Neural crest cell (in vitro differentiated cells): Measurements from ENCODE around the gene BST1. TPM values are rescaled to one million over a fixed set of nuclear protein-coding genes. Genes with fewer than 3 reads are reported as not detected.

ENCODE experiments used
- DNase-seq: peaks from one replicate; pipeline ENCODE4 v3.0.0; 2021; ENCODE audit warnings: low read depth, mixed read lengths, low spot score
- H3K27ac Mint-ChIP-seq: one replicate; pipeline ENCODE4 v1.8.0; 2021; ENCODE audit warnings: mild to moderate bottlenecking, mixed read lengths; ENCODE audit not compliant: unreplicated experiment
- H3K27me3 Mint-ChIP-seq: 2 replicates; pipeline ENCODE4 v1.8.0; 2021; ENCODE audit warnings: low read depth, mild to moderate bottlenecking, mixed read lengths
- H3K36me3 Mint-ChIP-seq: 2 replicates; pipeline ENCODE4 v1.8.0; 2021; ENCODE audit warnings: low read depth, mild to moderate bottlenecking, mixed read lengths
- H3K4me1 Mint-ChIP-seq: 2 replicates; pipeline ENCODE4 v1.8.0; 2021; ENCODE audit warnings: mixed read lengths
- H3K4me3 Mint-ChIP-seq: one replicate; pipeline ENCODE4 v1.8.0; 2021; ENCODE audit warnings: mild to moderate bottlenecking, mixed read lengths
- H3K9me3 Mint-ChIP-seq: 2 replicates; pipeline ENCODE4 v1.8.0; 2021; ENCODE audit warnings: mixed read lengths
- total RNA-seq: library from RNA; stranded (reverse); gene quantifications from 2 replicates; pipeline ENCODE4 v1.2.1, GENCODE V29; 2021
- TF ChIP-seq, protein P1 (sequence below): fragments of 200-600 bp; sonication (generic); conservative IDR thresholded peaks from 2 replicates; pipeline ENCODE4 v1.5.0; 2021; ENCODE audit warnings: antibody characterized with exemption, mild to moderate bottlenecking

Gene BST1
- total RNA-seq, 1 donor from 2014 or later, result 0.75 TPM

- no peak for DNase-seq
- Mint-ChIP-seq H3K4me1 (peaks cover 34% of the 10 kb centered on the region), H3K27me3 (no peaks in the 10 kb centered on the region), H3K9me3 (no peaks in the 10 kb centered on the region), H3K36me3 (peaks cover 8% of the 10 kb centered on the region), H3K27ac (no peak overlapping the region), H3K4me3 (peak overlapping the region; percentile 82)
- TF ChIP-seq, protein P1, sequence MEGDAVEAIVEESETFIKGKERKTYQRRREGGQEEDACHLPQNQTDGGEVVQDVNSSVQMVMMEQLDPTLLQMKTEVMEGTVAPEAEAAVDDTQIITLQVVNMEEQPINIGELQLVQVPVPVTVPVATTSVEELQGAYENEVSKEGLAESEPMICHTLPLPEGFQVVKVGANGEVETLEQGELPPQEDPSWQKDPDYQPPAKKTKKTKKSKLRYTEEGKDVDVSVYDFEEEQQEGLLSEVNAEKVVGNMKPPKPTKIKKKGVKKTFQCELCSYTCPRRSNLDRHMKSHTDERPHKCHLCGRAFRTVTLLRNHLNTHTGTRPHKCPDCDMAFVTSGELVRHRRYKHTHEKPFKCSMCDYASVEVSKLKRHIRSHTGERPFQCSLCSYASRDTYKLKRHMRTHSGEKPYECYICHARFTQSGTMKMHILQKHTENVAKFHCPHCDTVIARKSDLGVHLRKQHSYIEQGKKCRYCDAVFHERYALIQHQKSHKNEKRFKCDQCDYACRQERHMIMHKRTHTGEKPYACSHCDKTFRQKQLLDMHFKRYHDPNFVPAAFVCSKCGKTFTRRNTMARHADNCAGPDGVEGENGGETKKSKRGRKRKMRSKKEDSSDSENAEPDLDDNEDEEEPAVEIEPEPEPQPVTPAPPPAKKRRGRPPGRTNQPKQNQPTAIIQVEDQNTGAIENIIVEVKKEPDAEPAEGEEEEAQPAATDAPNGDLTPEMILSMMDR, result no peak
These were observed 25.3 kb upstream of the BST1 start for GRCh38 chr4:15677507-15677988.

GRCh38 chr4:15681067-15681371, 21.8 kb upstream of the BST1 start:
- H3K27me3 Mint-ChIP-seq, result no peaks in the 10 kb centered on the region
- H3K27ac Mint-ChIP-seq, result peak overlapping the region; percentile 99
- H3K9me3 Mint-ChIP-seq, result no peaks in the 10 kb centered on the region
- TF ChIP-seq, protein P1, result no peak
- H3K4me3 Mint-ChIP-seq, result peak overlapping the region; percentile 99
- no peak for DNase-seq
- H3K36me3 Mint-ChIP-seq, result peaks cover 15% of the 10 kb centered on the region
- H3K4me1 Mint-ChIP-seq, result peaks cover 55% of the 10 kb centered on the region

DNA sequence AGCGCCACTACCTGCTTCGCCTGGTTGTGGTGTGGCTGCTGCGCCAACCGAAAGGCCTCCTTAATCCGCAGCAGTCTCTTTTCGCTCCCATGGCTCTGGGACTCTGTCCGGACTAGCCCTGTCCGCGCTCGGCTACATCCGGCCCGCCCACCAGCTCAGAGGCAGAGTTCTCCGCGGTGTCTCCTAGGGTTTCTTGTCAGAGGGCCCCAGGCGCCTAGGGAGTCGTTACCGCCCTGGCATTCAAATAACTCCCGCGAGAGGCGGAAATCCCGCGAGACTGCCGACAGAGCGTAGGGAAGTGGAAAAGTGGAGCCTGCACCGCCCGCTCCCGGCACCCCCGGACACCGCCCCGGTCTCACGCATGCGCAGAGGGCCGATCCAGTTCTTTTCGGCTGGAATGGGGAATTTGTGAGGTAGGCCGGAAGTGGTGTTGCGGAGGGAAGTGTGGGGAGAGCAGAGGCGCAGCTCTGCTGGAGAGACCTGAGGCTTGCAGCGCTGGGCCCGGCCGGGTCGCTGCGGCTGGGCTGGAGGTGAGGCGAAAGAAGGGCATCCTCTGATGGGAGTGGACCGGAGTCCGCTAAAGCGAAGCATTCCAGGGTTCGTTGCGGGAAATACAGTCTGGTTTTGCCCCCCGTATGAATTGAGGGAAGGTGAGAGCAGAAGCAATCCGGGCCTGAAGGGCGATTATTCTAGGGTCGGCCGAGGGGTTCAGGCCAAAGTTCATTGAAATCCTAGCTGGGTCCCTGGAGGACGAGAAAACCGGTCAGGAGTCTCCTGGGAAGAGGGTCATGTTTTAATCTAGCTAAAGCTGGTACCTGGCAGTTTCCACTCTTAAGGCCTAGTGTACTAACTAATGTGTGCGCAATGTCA, 21.3 kb upstream of the BST1 start, which contains the start of gene FAM200B:
TSS of gene FAM200B (plus strand) at position 456 of the 870 bp plus-strand sequence. CDS start 5,151 bp downstream, outside the sequence.
- H3K27ac Mint-ChIP-seq, result peak within 1 kb of the TSS; percentile 99
- no peaks in the 10 kb centered on the region for H3K27me3 Mint-ChIP-seq
- peaks cover 55% of the 10 kb centered on the region for H3K4me1 Mint-ChIP-seq
- H3K36me3 Mint-ChIP-seq, result peaks cover 19% of the 10 kb centered on the region
- TF ChIP-seq, protein P1, result no peak
- no peaks in the 10 kb centered on the region for H3K9me3 Mint-ChIP-seq
- H3K4me3 Mint-ChIP-seq, result peak within 1 kb of the TSS; percentile 99
- DNase-seq, result peak; percentile 100

GRCh38 chr4:15682242-15683142, 20.4 kb upstream of the BST1 start:
- TF ChIP-seq, protein P1, result no peak
- Mint-ChIP-seq H3K4me3 (peak overlapping the region; percentile 99), H3K27me3 (no peaks in the 10 kb centered on the region), H3K9me3 (no peaks in the 10 kb centered on the region), H3K27ac (peak overlapping the region; percentile 99), H3K4me1 (peaks cover 51% of the 10 kb centered on the region), H3K36me3 (peaks cover 21% of the 10 kb centered on the region)
- no peak for DNase-seq

DNA sequence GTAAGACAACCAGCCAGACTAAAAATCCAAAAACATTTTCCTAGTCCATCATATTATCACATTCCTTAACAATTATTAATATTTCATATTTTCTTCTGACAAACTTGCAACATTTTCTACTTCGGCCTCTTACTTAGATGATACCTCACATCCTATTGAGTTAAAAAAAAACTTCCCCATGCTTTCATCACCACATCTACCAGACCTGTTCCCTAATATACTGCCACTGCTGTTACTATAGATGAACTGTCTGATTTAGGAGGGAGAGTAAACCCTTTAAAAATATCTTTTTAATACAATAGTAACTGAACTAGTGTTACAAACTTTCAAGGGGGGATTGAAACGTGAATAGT, 19.7 kb upstream of the BST1 start:
- H3K27me3 Mint-ChIP-seq, result no peaks in the 10 kb centered on the region
- peaks cover 18% of the 10 kb centered on the region for H3K36me3 Mint-ChIP-seq
- TF ChIP-seq, protein P1, result no peak
- H3K27ac Mint-ChIP-seq, result no peak overlapping the region
- H3K9me3 Mint-ChIP-seq, result no peaks in the 10 kb centered on the region
- no peak for DNase-seq
- H3K4me1 Mint-ChIP-seq, result peaks cover 47% of the 10 kb centered on the region
- peak overlapping the region; percentile 99 for H3K4me3 Mint-ChIP-seq
